ENCODE measurements around the gene SEMA3E. TPM values are rescaled to one million over a fixed set of nuclear protein-coding genes. Genes with fewer than 3 reads are reported as not detected.

SEMA3E gene
- total RNA-seq, 4 donors from 2014 or later, result 10.1 to 29.2 (median 15.8) TPM

GRCh38 chr7:83614112-83614511 lies 34.8 kb downstream of the SEMA3E start:
- no peaks in the 10 kb centered on the region for H3K36me3 ChIP-seq
- intact Hi-C loops (cut with DNase I), result no loop called here
- no peaks in the 10 kb centered on the region for H3K9me3 ChIP-seq
- no peak for DNase-seq (ENCODE audit: extremely low spot score)
- H3K27ac ChIP-seq (replicated peaks in 1 of 4), result no peak overlapping the region
- WGBS, result 48% methylated on average over 3 of the region's 3 CpGs
- H3K4me3 ChIP-seq, result no peak overlapping the region
- H3K4me1 ChIP-seq, result peaks cover 0 to 19% (median 2%) of the 10 kb centered on the region in 4 donors
- no peaks in the 10 kb centered on the region for H3K27me3 ChIP-seq
- TF ChIP-seq CTCF (IDR thresholded peaks at IDR 0.05) (no peak), EP300 (IDR thresholded peaks at IDR 0.05) (no peak), POLR2A (IDR thresholded peaks at IDR 0.05; ENCODE audit: low read depth) (no peak), POLR2AphosphoS5 (IDR thresholded peaks at IDR 0.05) (no peak)

- no peak for TF ChIP-seq POLR2AphosphoS5 (IDR thresholded peaks at IDR 0.05)
- no peak for TF ChIP-seq EP300 (IDR thresholded peaks at IDR 0.05)
- no peak for TF ChIP-seq POLR2A (IDR thresholded peaks at IDR 0.05; ENCODE audit: low read depth)
- no peak for TF ChIP-seq CTCF (IDR thresholded peaks at IDR 0.05)
- Histone ChIP-seq H3K4me1 (peaks cover 0 to 19% (median 2%) of the 10 kb centered on the region in 4 donors), H3K9me3 (no peaks in the 10 kb centered on the region), H3K36me3 (no peaks in the 10 kb centered on the region), H3K27me3 (no peaks in the 10 kb centered on the region), H3K27ac (replicated peaks in 1 of 4) (no peak overlapping the region), H3K4me3 (no peak overlapping the region)
- DNase-seq (ENCODE audit: extremely low spot score), result no peak
- intact Hi-C loops (cut with DNase I), result no loop called here
Measured at GRCh38 chr7:83613232-83613631, 35.7 kb downstream of the SEMA3E start.

- Histone ChIP-seq H3K4me3 (no peak overlapping the region), H3K36me3 (no peaks in the 10 kb centered on the region), H3K4me1 (peaks cover 0 to 19% (median 2%) of the 10 kb centered on the region in 4 donors), H3K27me3 (no peaks in the 10 kb centered on the region), H3K9me3 (no peaks in the 10 kb centered on the region), H3K27ac (replicated peaks in 1 of 4) (no peak overlapping the region)
- WGBS, result 92% methylated on average over 1 of the region's 1 CpG
- intact Hi-C loops (cut with DNase I), result no loop called here
- TF ChIP-seq EP300 (IDR thresholded peaks at IDR 0.05) (no peak), CTCF (IDR thresholded peaks at IDR 0.05) (no peak)
- no peak for DNase-seq (ENCODE audit: extremely low spot score)
Measured at GRCh38 chr7:83611776-83612175, 37.2 kb downstream of the SEMA3E start.

DNA sequence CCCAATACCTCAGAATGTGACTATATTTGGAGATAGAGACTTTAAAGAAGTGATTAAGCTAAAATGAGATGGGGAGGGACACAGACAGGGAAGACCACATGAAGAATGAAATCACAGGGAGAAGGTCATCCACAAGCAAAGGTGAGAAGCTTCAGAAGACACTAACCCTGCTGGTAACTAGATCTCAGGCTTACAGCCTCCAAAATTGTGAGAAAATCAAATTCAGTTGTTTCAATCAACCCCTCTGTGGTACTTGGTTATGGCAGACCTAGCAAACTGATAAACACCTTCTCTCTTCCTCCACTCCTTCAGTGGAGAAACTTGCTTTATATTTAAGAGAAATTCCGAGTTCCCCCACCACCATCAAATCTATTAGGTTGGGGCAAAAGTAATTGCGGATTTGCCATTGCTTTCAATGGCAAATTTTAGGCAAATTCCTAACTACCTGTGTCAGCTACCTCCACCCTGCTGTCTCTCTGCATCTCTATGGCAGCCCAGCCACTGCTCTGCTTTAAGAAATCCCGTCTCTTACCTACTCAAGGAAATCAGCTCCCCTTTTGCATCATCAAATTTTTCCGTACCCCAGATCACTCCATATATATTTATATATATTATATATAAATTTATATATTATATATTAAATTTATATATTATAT lies 38.2 kb downstream of the SEMA3E start:
- Histone ChIP-seq H3K27me3 (no peaks in the 10 kb centered on the region), H3K4me3 (no peak overlapping the region), H3K4me1 (peaks cover 0 to 19% (median 2%) of the 10 kb centered on the region in 4 donors), H3K27ac (replicated peaks in 1 of 4) (no peak overlapping the region), H3K9me3 (no peaks in the 10 kb centered on the region), H3K36me3 (no peaks in the 10 kb centered on the region)
- DNase-seq (ENCODE audit: extremely low spot score), result no peak
- intact Hi-C loops (cut with DNase I), result no loop called here
- 86% methylated on average over 4 of the region's 4 CpGs for WGBS
- TF ChIP-seq POLR2A (IDR thresholded peaks at IDR 0.05; ENCODE audit: low read depth), result no peak

- TF ChIP-seq CTCF (IDR thresholded peaks at IDR 0.05), result no peak
- no peak for TF ChIP-seq EP300 (IDR thresholded peaks at IDR 0.05)
- TF ChIP-seq POLR2A (IDR thresholded peaks at IDR 0.05; ENCODE audit: low read depth), result no peak
- TF ChIP-seq POLR2AphosphoS5 (IDR thresholded peaks at IDR 0.05), result no peak
- WGBS, result 85% methylated on average over 3 of the region's 3 CpGs
Measured at GRCh38 chr7:83608716-83609115, 40.2 kb downstream of the SEMA3E start.

More at GRCh38 chr7:83608716-83609115, 40.2 kb downstream of the SEMA3E start:
- Histone ChIP-seq H3K27me3 (no peaks in the 10 kb centered on the region), H3K36me3 (no peaks in the 10 kb centered on the region), H3K27ac (replicated peaks in 1 of 4) (no peak overlapping the region), H3K9me3 (no peaks in the 10 kb centered on the region), H3K4me1 (peaks cover 0 to 13% (median 0%) of the 10 kb centered on the region in 4 donors), H3K4me3 (no peak overlapping the region)
- intact Hi-C loops (cut with DNase I), result no loop called here
- DNase-seq (ENCODE audit: extremely low spot score), result no peak
